Measurements from ENCODE around the gene RPH3AL.
"Not testable (repeated sequence)": the region's sequence is repeated elsewhere in the genome, so short reads cannot be mapped to it uniquely, and the experiment has no call there.

DNA sequence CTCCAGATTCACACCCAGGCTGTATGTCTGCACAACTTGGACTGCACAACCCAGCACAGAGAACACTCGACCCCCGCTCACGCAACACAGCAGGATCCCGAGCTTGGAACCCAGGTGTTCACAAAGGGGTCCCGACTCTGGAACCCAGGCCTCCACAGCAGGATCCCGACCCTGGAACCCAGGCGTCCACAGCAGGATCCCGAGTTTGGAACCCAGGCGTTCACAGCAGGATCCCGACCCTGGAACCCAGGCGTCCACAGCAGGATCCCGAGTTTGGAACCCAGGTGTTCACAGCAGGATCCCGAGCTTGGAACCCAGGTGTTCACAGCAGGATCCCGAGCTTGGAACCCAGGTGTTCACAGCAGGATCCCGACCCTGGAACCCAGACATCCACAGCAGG, 154.4 kb downstream of the RPH3AL start:
- TF ChIP-seq CTCF (conservative IDR thresholded peaks at IDR 0.05); EZH2 (IDR thresholded peaks at IDR 0.05; ENCODE audit: low read depth): not testable (repeated sequence)
